Activated T-helper 9 cell treated with anti-CD3 and anti-CD28 coated beads, Interleukin-2, amount 50 U/mL, for 16 hours (primary cell): ENCODE measurements around the gene GLIS1.
"Not testable (repeated sequence)": the region's sequence is repeated elsewhere in the genome, so short reads cannot be mapped to it uniquely, and the experiment has no call there.

Experiments
- DNase-seq: peaks from one replicate; pipeline ENCODE4 v3.0.0-alpha.2; 2020; ENCODE audit warnings: low read depth

GLIS1 gene

GRCh38 chr1:53739109-53739681, at the start of gene GLIS1:
Gene GLIS1, minus strand, starts transcription at chr1:53739164. Its CDS starts 1,100 bp downstream, at chr1:53738064.
- peak; percentile 19 for DNase-seq

- DNase-seq: no peak
Observed at GRCh38 chr1:53787655-53788054, 48.7 kb upstream of the GLIS1 start.

GRCh38 chr1:53783056-53783455, 44.1 kb upstream of the GLIS1 start:
- DNase-seq: no peak

GRCh38 chr1:53781654-53782053, 42.7 kb upstream of the GLIS1 start:
- DNase-seq: no peak

GRCh38 chr1:53777272-53777671, 38.3 kb upstream of the GLIS1 start:
- DNase-seq: no peak

GRCh38 chr1:53771648-53772047, 32.7 kb upstream of the GLIS1 start:
- no peak for DNase-seq

GRCh38 chr1:53769780-53770179, 30.8 kb upstream of the GLIS1 start:
- no peak for DNase-seq

GRCh38 chr1:53769184-53769583, 30.2 kb upstream of the GLIS1 start:
- DNase-seq: no peak

GRCh38 chr1:53766831-53767405, 28.0 kb upstream of the GLIS1 start:
- DNase-seq: no peak

- no peak for DNase-seq
Observed at GRCh38 chr1:53766194-53766742, 27.3 kb upstream of the GLIS1 start.

GRCh38 chr1:53765657-53766056, 26.7 kb upstream of the GLIS1 start:
- DNase-seq: no peak

- DNase-seq: no peak
Observed at GRCh38 chr1:53763911-53764310, 24.9 kb upstream of the GLIS1 start.

- DNase-seq: no peak
Observed at GRCh38 chr1:53763461-53763860, 24.5 kb upstream of the GLIS1 start.

- DNase-seq: not testable (repeated sequence)
Observed at GRCh38 chr1:53760497-53760896, 21.5 kb upstream of the GLIS1 start.

GRCh38 chr1:53755874-53756273, 16.9 kb upstream of the GLIS1 start:
- no peak for DNase-seq

- DNase-seq: no peak
Observed at GRCh38 chr1:53754484-53755312, 15.7 kb upstream of the GLIS1 start.

- no peak for DNase-seq
Observed at GRCh38 chr1:53752281-53752680, 13.3 kb upstream of the GLIS1 start.

GRCh38 chr1:53747841-53748240, 8.9 kb upstream of the GLIS1 start:
- DNase-seq: no peak

- no peak for DNase-seq
Observed at GRCh38 chr1:53740621-53741105, 1.7 kb upstream of the GLIS1 start.

GRCh38 chr1:53738205-53739108, 507 bp downstream of the GLIS1 start:
- DNase-seq: no peak

GRCh38 chr1:53737648-53738204, 1.2 kb downstream of the GLIS1 start:
- no peak for DNase-seq
